Activated CD8-positive, alpha-beta memory T cell treated with anti-CD3 and anti-CD28 coated beads for 4 hours (primary cell): ENCODE data around the gene SYCP1.
"Not testable (repeated sequence)": the region's sequence is repeated elsewhere in the genome, so short reads cannot be mapped to it uniquely, and the experiment has no call there.

Experiments used
- DNase-seq, 2 donors: peaks; one replicate each; pipeline ENCODE4 v3.0.0-alpha.2; 2020; ENCODE audit warnings: low read depth in 2 of 2

The SYCP1 gene

GRCh38 chr1:114979278-114979891, 124.7 kb downstream of the SYCP1 start:
- peak; percentile 44 to 47 for DNase-seq

DNA sequence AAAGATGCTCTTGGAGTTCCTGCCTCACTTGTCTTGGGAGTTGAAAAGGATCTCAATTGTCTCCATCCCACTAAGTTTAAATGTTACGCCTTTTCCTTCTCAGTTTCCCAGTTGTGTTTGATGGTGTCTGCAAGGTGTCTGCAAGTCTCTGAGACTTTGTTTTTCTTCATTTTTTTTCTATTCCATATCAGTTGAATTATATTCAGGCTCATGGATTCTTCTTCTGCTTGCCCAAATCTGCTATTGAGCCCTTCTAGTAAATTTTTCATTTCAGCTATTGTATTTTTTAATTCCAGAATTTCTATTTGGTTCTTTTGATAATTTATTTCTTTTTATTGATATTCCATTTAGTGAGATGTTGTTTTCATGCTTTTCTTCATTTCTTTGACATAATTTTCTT, 127.6 kb downstream of the SYCP1 start:
- DNase-seq = no peak

GRCh38 chr1:114986286-114986685, 131.6 kb downstream of the SYCP1 start:
- no peak for DNase-seq

- no peak for DNase-seq
Observed at GRCh38 chr1:114988095-114988494, 133.4 kb downstream of the SYCP1 start.

DNA sequence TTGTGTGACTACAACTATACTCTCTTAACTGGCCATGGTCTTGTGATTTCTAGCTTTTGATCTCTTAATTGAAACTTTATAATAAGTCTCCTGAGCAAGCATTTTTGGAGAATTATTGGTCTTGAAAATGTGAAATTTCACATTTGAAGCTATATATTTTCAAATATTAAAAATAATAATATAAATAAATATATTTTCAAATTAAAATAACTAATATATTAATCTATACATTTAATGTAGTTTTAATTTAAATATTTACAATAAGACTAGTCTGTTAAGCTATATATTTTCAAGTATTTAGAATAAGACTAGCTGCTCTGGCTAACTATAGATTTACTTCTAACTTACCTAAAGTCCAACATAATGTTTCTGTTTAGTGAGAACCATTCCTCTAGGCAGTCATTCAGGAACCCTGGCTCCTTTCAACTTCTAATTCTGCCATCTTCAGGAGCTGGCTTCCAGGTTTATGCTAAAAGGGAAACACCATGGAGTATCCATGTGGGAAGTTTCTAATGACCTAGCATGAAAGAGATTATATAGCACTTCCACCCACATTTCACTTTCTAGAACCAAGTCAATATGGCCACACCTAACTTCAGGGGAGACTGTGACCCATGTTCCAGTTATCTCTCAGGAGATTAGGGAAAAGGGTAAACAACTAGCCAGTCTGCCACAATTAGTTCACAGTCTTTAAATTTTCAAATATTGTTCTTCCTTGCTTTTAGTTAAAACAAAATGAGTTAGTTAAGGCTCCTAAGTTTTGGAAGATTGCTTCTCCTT, 143.0 kb downstream of the SYCP1 start:
- DNase-seq = no peak

- no peak for DNase-seq
Observed at GRCh38 chr1:115006191-115006590, 151.5 kb downstream of the SYCP1 start.

DNA sequence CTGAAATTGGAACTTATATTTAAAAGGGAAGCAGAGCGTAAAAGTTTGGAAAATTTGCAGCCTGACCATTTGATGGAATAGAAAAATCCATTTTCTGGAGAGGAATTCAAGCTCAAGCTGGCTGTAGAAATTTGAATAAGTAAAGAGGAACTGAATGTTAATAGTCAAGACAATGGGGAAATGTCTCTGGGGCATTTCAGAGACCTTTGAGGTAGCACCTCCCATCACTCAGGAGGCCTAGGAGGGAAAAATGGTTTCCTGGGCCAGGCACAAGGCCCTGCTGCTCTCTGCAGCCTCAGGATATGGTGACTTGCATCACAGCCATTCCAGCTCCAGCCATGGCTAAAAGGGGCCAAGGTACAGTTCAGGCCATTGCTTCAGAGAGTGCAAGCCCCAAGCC, 157.3 kb downstream of the SYCP1 start:
- no peak for DNase-seq

DNA sequence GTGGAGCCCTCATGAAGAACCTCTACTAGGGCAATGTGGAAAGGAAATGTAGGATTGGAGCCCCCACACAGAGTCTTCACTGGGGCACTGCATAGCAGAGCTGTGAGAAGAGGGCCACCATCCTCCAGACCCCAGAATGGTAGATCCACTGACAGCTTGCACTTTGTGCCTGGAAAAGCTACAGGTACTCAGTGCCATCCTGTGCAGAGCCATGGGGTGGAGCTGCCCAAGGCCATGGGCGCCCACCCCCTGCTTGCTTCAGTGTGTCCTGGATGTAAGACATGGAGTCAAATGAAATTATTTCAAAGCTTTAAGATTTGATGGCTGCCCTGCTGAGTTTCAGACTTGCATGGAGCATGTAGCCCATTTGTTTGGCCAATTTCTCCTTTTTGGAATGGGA, 157.8 kb downstream of the SYCP1 start:
- DNase-seq = no peak

GRCh38 chr1:115013792-115014191, 159.1 kb downstream of the SYCP1 start:
- DNase-seq = no peak

DNA sequence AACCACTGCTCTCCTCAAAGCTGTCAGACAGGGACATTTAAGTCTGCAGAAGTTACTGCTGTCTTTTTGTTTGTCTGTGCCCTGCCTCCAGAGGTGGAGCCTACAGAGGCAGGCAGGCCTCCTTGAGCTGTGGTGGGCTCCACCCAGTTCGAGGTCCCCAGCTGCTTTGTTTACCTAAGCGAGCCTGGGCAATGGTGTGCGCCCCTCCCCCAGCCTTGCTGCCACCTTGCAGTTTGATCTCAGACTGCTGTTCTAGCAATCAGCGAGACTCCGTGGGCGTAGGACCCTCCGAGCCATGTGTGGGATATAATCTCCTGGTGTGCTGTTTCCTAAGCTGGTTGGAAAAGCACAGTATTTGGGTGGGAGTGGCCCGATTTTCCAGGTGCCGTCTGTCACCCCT, 164.9 kb downstream of the SYCP1 start:
- not testable (repeated sequence) for DNase-seq

DNA sequence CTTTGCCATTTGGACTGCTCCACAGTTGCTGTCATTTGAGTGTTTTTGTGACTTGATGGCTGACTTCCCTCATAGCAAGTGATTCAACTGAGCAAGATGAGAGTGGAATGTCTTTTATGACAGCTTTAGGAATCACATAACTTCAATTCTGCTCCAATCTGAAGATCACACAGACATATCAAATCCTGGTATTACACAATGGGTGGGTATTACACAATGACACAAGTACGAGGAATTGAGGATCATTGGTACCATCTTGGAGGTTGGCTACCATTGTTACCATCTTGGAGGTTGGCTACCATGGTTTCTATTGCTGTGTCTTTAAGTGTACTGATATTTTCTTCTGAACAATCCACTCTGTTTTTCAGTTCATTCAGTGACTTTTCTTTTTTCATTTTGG, 166.5 kb downstream of the SYCP1 start:
- DNase-seq = no peak

DNA sequence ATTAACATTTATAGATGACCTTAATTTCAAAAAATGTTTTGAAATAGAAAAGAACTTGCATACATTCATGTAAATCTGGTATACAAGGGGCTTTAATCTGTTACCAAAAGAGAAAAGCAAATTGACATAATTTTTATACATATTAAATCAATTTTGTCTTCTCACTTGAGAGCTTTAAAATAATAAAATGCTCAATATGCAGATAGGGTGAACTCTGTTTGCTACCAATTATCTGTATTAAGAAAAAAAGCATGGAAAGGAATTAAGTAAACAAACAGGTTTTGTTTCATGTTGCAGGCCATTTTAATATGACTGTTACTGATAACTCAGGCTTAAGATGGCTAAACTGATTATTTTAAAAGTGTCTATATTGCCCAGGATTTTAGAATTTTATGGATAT, 168.9 kb downstream of the SYCP1 start:
- DNase-seq = no peak

DNA sequence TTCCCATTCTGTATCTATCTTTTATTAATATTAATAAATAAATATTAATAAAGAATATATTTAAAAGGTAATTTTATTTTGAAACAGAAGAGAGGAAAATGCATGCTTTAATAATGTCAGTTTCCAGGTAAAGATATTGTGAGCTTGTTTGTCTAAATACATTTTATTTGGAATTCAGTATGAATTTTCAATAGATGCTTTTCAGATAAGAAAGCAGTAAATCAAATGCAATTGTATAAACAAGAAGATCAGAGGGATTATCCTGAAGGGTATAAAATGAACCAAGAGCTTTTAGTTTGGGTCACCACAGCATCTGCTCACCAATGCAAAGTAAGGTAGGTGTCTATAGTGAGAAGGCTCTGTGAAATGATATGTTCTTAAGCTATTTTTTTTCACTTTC, 174.9 kb downstream of the SYCP1 start, which contains the start of gene TSHB:
Gene TSHB, plus strand, starts transcription at position 301 of the 400 bp plus-strand sequence. CDS start 3,537 bp downstream, outside the sequence.
- no peak for DNase-seq

- DNase-seq = no peak
Observed at GRCh38 chr1:115031595-115031994, 176.9 kb downstream of the SYCP1 start.

DNA sequence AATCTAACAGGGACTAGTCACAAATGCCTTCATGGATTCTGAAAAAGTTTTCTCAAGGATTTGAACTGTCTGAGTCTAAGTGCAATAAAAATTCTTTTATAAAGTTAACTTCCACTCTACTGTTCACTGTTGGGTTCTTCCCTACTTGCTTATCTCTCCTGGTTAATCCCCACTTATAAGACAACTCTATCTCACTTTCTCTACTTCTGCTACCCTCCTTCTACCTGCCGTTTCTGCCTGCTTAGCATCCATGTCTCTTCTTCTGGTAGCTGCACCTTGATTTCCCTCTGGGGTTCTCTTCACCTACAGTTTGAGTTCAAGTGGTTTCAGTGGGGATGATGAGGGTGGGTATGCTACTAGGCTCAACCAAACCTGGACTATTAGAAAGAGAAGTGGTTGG, 181.0 kb downstream of the SYCP1 start:
- DNase-seq = no peak

- no peak for DNase-seq
Observed at GRCh38 chr1:115036814-115037507, 182.3 kb downstream of the SYCP1 start.

- no peak for DNase-seq
Observed at GRCh38 chr1:115040501-115040900, 185.8 kb downstream of the SYCP1 start.

DNA sequence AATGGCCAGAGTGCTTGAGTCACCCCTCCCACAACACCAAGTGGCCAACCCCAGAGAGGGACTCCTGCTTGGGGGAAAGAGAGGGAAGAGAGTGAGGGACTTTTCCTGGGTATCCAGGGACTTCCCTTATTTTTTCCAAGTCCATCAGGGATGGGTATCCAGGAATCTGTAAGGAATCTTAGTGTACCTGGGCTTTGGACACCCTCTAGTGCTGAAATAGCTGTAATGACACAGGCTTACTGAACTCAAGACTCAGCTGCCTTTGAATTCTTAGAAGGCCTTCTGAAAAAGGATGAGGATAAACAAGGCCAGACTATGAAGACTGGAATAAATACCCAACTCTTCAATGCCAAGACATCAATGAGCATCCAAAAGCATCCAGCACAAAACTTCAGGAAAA, 187.0 kb downstream of the SYCP1 start:
- DNase-seq = no peak
